Erythroblast (primary cell): Measurements from ENCODE around the gene ACMSD.

Source experiments
- GATA1 ChIP-seq: IDR thresholded peaks from 2 replicates; pipeline ENCODE4 v1.6.1; 2011; ENCODE audit warnings: low read depth, mild to moderate bottlenecking, control low read depth, low read length, moderate library complexity
- POLR2A ChIP-seq: IDR thresholded peaks from 2 replicates; pipeline ENCODE4 v1.6.1; 2011; ENCODE audit warnings: mild to moderate bottlenecking, low read length

- TF ChIP-seq POLR2A, result no peak
- TF ChIP-seq GATA1, result no peak
Measured at GRCh38 chr2:134799936-134800335, 38.5 kb upstream of the ACMSD start.
